Stimulated activated CD8-positive, alpha-beta memory T cell treated with anti-CD3 and anti-CD28 coated beads, Interleukin-7, amount 100 ng/mL, for 48 hours (primary cell): ENCODE measurements around the gene THAP3.

Experiments used
- DNase-seq, 2 donors: peaks; one replicate each; pipeline ENCODE4 v3.0.0-alpha.2; 2020; ENCODE audit warnings: low read depth in 1 of 2; ENCODE audit errors: extremely low read depth in 1 of 2

THAP3 gene

DNA sequence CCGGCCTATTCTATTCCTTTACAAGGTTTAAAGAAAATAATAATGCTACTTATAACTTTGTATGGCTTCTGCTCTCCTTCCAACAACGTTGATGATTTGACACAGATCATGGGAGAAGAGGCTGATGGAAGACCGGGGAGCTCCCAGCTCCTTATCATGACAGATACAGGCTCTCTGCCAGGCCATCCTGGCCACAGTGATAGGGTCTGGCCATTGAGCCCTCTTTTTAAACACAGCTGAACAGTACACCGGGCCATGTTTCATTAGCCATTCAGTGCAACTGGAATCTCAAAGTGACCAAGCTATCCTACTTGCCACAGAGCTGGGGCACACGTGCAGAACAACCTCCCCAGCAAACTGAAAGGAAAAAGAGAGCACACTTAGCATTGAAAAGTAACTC, 42.0 kb downstream of the THAP3 start:
- DNase-seq = no peak

DNA sequence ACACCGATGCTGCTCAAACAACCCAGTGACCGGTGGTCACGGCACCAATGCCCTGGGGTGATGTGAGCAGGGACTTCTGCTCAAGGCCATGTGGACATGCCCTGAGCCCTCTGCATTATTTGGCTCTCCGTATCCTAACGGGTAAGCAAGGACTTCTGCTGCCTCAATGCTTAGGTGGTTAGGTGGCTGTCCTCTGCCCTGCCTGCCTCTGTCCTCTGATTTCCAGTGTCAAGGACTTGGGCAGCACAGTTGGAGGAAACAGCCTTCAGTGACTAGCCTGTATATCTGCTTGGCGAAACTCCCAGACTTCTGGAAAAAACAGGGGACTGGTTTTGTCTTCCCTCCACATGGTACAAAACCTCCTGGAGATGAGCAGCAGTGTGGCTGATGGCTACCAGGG, 42.5 kb downstream of the THAP3 start:
- DNase-seq = no peak

DNA sequence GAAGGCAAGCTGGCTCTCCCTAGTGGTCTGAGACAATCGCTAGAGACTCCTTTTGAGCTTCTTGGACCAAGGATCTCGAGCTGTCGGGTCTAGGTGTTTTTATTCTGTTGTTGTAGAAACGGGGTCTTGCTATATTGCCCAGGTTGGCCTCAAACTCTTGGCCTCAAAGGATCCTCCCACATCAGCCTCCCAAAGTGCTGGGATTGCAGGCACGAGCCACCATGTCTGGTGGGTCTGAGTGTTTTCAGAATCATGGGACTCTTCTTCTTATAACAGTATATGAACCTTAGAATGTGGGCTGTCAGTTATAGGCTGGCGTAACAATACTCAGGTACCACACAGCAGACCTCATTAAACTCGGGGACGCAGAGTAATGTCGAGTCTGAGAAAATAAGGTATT, 43.8 kb downstream of the THAP3 start:
- DNase-seq = no peak

DNA sequence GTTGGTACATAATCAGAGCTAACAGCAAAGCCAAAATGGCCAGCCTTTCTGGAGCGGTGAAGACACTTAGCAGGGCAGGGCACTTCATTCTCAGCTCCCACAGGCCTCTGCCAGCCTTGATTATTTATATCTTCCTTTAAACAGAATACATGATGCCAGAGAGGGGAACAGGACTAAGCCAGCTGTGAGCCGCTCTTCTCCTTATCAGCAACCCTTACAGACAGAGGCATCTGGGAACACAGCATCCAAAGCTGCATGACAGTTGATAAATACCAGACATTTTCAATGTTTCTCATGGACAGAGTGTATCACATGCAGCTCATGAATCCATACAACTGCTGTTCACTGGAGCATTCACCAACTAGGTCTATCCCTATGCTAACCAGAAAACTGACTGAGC, 47.9 kb downstream of the THAP3 start:
- DNase-seq = no peak

DNA sequence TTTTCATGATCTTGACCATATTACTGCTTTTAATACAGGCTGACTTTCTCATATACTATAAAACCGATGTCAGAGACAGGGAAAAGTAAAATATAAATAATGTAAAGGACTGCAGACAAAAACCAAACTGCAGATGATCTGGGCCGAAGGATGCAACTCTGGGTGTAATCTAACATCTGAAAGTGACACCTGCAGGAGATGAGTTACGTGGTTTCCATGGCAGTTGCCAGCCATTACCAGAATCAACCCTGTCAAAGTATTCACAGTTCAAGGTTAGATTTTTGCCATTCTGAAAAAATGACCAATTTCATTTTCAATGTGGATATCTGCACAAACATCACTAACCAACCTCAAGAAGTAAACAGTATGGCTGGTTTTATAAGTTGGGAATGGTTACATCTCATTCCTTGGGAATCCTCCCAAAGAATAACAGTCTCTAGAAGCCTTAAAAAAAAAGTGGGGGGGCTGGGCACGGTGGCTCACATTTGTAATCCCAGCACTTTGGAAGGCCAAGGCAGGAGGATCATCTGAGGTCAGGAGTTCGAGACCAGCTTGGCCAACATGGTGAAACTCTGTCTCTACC, 49.2 kb downstream of the THAP3 start:
- DNase-seq = no peak

DNA sequence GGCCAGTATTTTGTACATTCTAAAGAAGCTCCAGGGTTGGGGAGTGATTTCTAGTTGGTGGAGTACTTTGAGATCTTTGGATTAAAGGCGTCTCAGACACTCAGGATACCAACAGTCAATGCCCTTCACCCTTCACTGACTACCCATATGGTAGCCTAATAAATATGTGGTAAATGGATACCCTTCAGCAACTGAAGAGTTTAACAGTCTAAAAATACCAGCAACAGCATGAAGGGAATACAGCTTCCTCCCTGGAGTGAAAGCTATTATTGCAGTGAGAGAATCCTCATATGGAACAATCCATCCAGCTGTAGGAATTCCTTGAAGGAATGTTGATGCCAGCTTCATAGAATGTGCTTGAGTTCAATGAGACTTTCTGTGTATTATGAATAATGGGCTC, 50.1 kb downstream of the THAP3 start:
- DNase-seq = no peak

DNA sequence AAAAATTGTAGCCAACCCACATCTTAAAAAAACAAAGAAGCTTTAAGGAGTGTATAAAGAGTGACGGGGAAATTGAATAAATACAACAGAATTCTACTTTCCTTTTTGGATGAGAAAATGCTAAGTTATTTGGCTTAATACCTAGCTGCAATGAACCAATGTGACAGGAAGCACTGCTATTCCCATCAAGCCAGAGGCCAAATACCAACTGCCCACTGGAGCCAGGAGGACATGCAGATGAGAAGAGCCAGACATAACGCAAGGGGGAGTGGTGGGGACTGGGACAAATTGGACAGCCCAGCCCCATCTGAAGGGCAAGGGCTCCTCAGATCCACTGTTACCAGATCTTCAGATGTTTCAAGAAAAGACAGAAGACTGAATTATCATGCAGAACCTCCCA, 51.3 kb downstream of the THAP3 start:
- no peak for DNase-seq
